AG04449 (cell line): ENCODE measurements around the gene WDR91.

ENCODE experiments used
- CTCF ChIA-PET: fragments of 350-600 bp; formaldehyde crosslinking; extraction: SDS; loops from one replicate; lab custom pipeline; 2021; ENCODE audit warnings: antibody characterized with exemption; lab: Yijun Ruan, JAX
- POLR2A ChIA-PET: fragments of 400-600, 350-600 bp; formaldehyde crosslinking; extraction: SDS; loops from one replicate; lab custom pipeline; 2020; ENCODE audit warnings: antibody characterized with exemption, inconsistent platforms; lab: Yijun Ruan, JAX
- DNase-seq: peaks from one replicate; pipeline ENCODE4 v3.0.0-alpha.2; 2010; ENCODE audit warnings: low read depth, low spot score
- H3K4me3 ChIP-seq: 2 replicates; pipeline ENCODE4 v1.5.1; 2011; ENCODE audit warnings: low read depth, mild to moderate bottlenecking, control low read depth, low read length
- TF ChIP-seq, protein P1 (sequence below): IDR thresholded peaks from one replicate; pipeline ENCODE4 v1.5.1; 2011; ENCODE audit warnings: mild to moderate bottlenecking, moderate library complexity, low read length, control low read depth, inconsistent platforms; ENCODE audit not compliant: insufficient read depth; ENCODE audit errors: missing control alignments

Gene WDR91

GRCh38 chr7:135245226-135246190 is 34.2 kb upstream of the WDR91 start:
- TF ChIP-seq, protein P1, sequence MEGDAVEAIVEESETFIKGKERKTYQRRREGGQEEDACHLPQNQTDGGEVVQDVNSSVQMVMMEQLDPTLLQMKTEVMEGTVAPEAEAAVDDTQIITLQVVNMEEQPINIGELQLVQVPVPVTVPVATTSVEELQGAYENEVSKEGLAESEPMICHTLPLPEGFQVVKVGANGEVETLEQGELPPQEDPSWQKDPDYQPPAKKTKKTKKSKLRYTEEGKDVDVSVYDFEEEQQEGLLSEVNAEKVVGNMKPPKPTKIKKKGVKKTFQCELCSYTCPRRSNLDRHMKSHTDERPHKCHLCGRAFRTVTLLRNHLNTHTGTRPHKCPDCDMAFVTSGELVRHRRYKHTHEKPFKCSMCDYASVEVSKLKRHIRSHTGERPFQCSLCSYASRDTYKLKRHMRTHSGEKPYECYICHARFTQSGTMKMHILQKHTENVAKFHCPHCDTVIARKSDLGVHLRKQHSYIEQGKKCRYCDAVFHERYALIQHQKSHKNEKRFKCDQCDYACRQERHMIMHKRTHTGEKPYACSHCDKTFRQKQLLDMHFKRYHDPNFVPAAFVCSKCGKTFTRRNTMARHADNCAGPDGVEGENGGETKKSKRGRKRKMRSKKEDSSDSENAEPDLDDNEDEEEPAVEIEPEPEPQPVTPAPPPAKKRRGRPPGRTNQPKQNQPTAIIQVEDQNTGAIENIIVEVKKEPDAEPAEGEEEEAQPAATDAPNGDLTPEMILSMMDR: no peak
- ChIA-PET POLR2A (no interaction called here), CTCF (no interaction called here)
- no peak for DNase-seq
- H3K4me3 ChIP-seq: no peak overlapping the region

DNA sequence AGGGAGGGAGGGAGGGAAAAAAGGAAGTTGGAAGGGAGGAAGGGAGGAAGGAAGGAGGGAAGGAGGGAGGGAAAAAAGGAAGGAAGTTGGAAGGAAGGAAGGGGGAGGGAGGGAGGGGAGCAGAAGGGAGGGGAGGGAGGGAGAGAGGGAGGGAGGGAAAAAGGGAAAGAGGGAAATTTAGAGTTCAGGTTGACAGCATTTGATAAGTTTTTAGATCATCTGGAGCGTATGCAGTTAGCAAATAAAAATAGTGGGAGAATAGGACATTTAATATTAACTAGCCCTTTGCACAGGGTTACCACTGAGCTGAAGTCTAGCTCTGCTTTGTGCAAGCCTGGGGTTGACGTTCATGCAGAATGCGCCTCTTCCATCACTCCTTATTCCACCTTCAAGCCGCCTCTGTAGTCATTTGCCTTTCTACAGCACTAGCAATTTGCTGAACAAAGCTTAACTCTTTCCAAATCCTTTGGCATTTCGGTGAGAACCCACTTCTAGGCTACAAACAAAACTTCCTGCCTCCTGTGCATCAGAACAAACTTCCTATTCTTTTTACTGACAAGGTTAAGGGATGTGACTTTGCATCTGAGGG is 30.9 kb upstream of the WDR91 start:
- H3K4me3 ChIP-seq: no peak overlapping the region
- ChIA-PET POLR2A (no interaction called here), CTCF (no interaction called here)
- TF ChIP-seq, protein P1: no peak
- no peak for DNase-seq

DNA sequence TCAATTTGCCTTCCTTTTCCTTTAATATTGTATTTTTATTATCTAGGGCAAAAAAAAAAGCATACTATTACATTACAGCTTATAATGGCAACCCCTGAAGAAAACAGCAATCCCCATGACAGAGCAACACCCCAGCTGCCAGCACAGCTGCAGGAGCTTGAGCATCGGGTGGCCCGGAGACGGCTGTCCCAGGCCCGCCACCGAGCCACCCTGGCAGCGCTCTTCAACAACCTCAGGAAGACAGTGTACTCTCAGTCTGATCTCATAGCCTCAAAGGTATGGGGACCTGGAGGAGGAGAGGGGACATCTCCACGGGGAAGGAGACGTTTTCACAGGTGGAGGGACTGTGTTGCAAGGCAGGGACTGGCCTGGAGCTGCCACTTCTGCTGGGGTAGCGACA is 29.1 kb upstream of the WDR91 start:
- ChIA-PET POLR2A (no interaction called here), CTCF (interaction anchor here (1.9 kb wide), 1 partner anchor 40 kb away, joined by 4 read pairs; no protein-coding TSS in a partner anchor)
- no peak for DNase-seq
- no peak overlapping the region for H3K4me3 ChIP-seq
- TF ChIP-seq, protein P1: no peak

- TF ChIP-seq, protein P1: no peak
- POLR2A ChIA-PET: interaction anchor here (0.8 kb wide), 1 partner anchor 549 kb away, joined by 4 read pairs; no protein-coding TSS in a partner anchor
- no peak for DNase-seq
- CTCF ChIA-PET: interaction anchor here (1.0 to 1.9 kb wide), 2 partner anchors 35 to 41 kb away, joined by 3 to 4 read pairs; no protein-coding TSS in a partner anchor
- H3K4me3 ChIP-seq: no peak overlapping the region
These were observed 27.9 kb upstream of the WDR91 start for GRCh38 chr7:135239263-135239662.

- ChIA-PET CTCF (interaction anchor here (1.2 to 1.9 kb wide), 2 partner anchors 10 to 42 kb away, joined by 3 to 4 read pairs; no protein-coding TSS in a partner anchor), POLR2A (interaction anchor here (0.8 kb wide), 1 partner anchor 548 kb away, joined by 4 read pairs; no protein-coding TSS in a partner anchor)
- no peak overlapping the region for H3K4me3 ChIP-seq
- DNase-seq: no peak
- TF ChIP-seq, protein P1: peak; percentile 15
These were observed 26.9 kb upstream of the WDR91 start for GRCh38 chr7:135238112-135238744.
